Measurements from ENCODE around the gene CCDC183.
"Not testable (repeated sequence)": the region's sequence is repeated elsewhere in the genome, so short reads cannot be mapped to it uniquely, and the experiment has no call there.

GRCh38 chr9:136803009-136803550 lies 6.9 kb downstream of the CCDC183 start:
- TF ChIP-seq CTCF (conservative IDR thresholded peaks at IDR 0.05); EZH2 (IDR thresholded peaks at IDR 0.05; ENCODE audit: low read depth): not testable (repeated sequence)
